Left ventricle myocardium inferior (tissue), 1 donor: ENCODE results near the gene TJP2. TPM values are rescaled to one million over a fixed set of nuclear protein-coding genes. Genes with fewer than 3 reads are reported as not detected.

ENCODE experiments used
- DNase-seq: peaks from one replicate; pipeline ENCODE4 v3.0.0-alpha.2; 2020
- H3K27ac ChIP-seq: fragments of 200-600 bp; replicated peaks from 2 replicates; pipeline ENCODE4 v1.8.0; 2021
- H3K27me3 ChIP-seq: fragments of 200-600 bp; 2 replicates; pipeline ENCODE4 v1.8.0; 2021; ENCODE audit warnings: low read depth
- H3K36me3 ChIP-seq: fragments of 200-600 bp; 2 replicates; pipeline ENCODE4 v1.8.0; 2021
- H3K4me1 ChIP-seq: fragments of 200-600 bp; 2 replicates; pipeline ENCODE4 v1.8.0; 2021
- H3K4me3 ChIP-seq: fragments of 200-600 bp; 2 replicates; pipeline ENCODE4 v1.8.0; 2021; ENCODE audit warnings: mild to moderate bottlenecking, moderate library complexity
- H3K9me3 ChIP-seq: fragments of 200-600 bp; replicated peaks from 2 replicates; pipeline ENCODE4 v1.8.0; 2021
- CTCF ChIP-seq: fragments of 200-600 bp; IDR thresholded peaks from 2 replicates; pipeline ENCODE4 v1.8.0; 2021; ENCODE audit warnings: antibody characterized with exemption, mild to moderate bottlenecking, borderline replicate concordance
- intact Hi-C: fragments of 100-400 bp; cut with micrococcal nuclease; formaldehyde crosslinking; loops from one replicate; pipeline ENCODE4 v1.11.0; 2022
- total RNA-seq: library from RNA; stranded (reverse); fragmentation: NEBNext Ultra II Directional; extraction: Animal tissue kit (Norgen Biotek cat#: 25700); gene quantifications from one replicate; pipeline ENCODE4 v1.2.1, GENCODE V29; 2021
- donor health status: DM: no; HTN: yes; CAD: no; lungs with severe emphysema.

Gene TJP2
- total RNA-seq, 1 donor from 2014 or later, result 130 TPM

- Histone ChIP-seq H3K27ac (peak overlapping the region; percentile 83), H3K4me1 (peaks cover 61% of the 10 kb centered on the region), H3K4me3 (peak overlapping the region; percentile 26), H3K27me3 (no peaks in the 10 kb centered on the region), H3K36me3 (peaks cover 40% of the 10 kb centered on the region), H3K9me3 (no peaks in the 10 kb centered on the region)
- TF ChIP-seq CTCF, result no peak
- intact Hi-C loops, result no loop called here
- DNase-seq, result no peak
Observed at GRCh38 chr9:69215774-69216485, 41.9 kb downstream of the TJP2 start.

GRCh38 chr9:69218166-69218565 lies 44.1 kb downstream of the TJP2 start:
- TF ChIP-seq CTCF, result no peak
- peak overlapping the region; percentile 83 for H3K27ac ChIP-seq
- H3K4me1 ChIP-seq, result peaks cover 50% of the 10 kb centered on the region
- peaks cover 60% of the 10 kb centered on the region for H3K36me3 ChIP-seq
- H3K27me3 ChIP-seq, result no peaks in the 10 kb centered on the region
- H3K4me3 ChIP-seq, result no peak overlapping the region
- no peaks in the 10 kb centered on the region for H3K9me3 ChIP-seq
- no peak for DNase-seq
- intact Hi-C loops, result no loop called here

- TF ChIP-seq CTCF, result no peak
- H3K27ac ChIP-seq, result peak overlapping the region; percentile 2
- H3K36me3 ChIP-seq, result peaks cover 73% of the 10 kb centered on the region
- H3K4me3 ChIP-seq, result no peak overlapping the region
- no peaks in the 10 kb centered on the region for H3K27me3 ChIP-seq
- peaks cover 37% of the 10 kb centered on the region for H3K4me1 ChIP-seq
- no peak for DNase-seq
- intact Hi-C loops, result no loop called here
- no peaks in the 10 kb centered on the region for H3K9me3 ChIP-seq
Observed at GRCh38 chr9:69221036-69221435, 47.0 kb downstream of the TJP2 start.

- H3K4me3 ChIP-seq, result no peak overlapping the region
- H3K27ac ChIP-seq, result peak overlapping the region; percentile 34
- no peaks in the 10 kb centered on the region for H3K9me3 ChIP-seq
- intact Hi-C loops, result no loop called here
- H3K27me3 ChIP-seq, result no peaks in the 10 kb centered on the region
- no peak for TF ChIP-seq CTCF
- H3K36me3 ChIP-seq, result peaks cover 81% of the 10 kb centered on the region
- DNase-seq, result no peak
- H3K4me1 ChIP-seq, result peaks cover 21% of the 10 kb centered on the region
Observed at GRCh38 chr9:69222970-69223369, 48.9 kb downstream of the TJP2 start.

DNA sequence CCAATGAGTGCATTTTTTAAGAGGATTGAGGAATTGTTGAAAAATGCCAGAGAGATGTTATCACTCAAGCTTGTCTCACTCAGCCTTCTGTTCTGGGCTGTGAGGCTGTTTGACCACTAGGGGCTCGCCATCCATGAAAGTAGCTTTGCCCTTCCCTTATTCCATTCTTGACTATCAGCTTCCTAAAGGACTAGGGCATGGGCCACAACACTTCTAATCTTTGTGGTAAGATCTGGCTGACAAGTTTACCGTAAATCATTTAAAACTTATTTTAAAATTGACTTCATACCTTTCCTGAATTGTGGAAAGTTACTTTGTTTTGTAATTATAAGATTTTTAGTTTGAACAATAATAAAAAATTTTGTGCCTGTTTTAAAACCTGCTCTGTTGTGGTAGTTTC lies 49.5 kb downstream of the TJP2 start:
- peaks cover 16% of the 10 kb centered on the region for H3K4me1 ChIP-seq
- H3K27me3 ChIP-seq, result no peaks in the 10 kb centered on the region
- H3K4me3 ChIP-seq, result peak overlapping the region; percentile 16
- peak; percentile 74 for TF ChIP-seq CTCF
- peaks cover 81% of the 10 kb centered on the region for H3K36me3 ChIP-seq
- intact Hi-C loops, result no loop called here
- H3K9me3 ChIP-seq, result no peaks in the 10 kb centered on the region
- DNase-seq, result no peak
- peak overlapping the region; percentile 34 for H3K27ac ChIP-seq
